DOHH2 (cell line): ENCODE measurements around the gene KCNH1.

Experiments used
- EZH2phosphoT487 ChIP-seq: fragments of 200-600 bp; sonication (generic); IDR thresholded peaks from 2 replicates; pipeline ENCODE4 v1.6.1; 2017; ENCODE audit warnings: borderline replicate concordance, mild to moderate bottlenecking, antibody characterized with exemption, low read length, moderate library complexity, mixed read lengths
- TF ChIP-seq, protein P1 (sequence below): fragments of 200-600 bp; sonication (generic); IDR thresholded peaks from one replicate; pipeline ENCODE4 v1.5.1; 2014; ENCODE audit warnings: antibody characterized with exemption, mild to moderate bottlenecking, low read depth, low read length; ENCODE audit not compliant: poor library complexity, severe bottlenecking

DNA sequence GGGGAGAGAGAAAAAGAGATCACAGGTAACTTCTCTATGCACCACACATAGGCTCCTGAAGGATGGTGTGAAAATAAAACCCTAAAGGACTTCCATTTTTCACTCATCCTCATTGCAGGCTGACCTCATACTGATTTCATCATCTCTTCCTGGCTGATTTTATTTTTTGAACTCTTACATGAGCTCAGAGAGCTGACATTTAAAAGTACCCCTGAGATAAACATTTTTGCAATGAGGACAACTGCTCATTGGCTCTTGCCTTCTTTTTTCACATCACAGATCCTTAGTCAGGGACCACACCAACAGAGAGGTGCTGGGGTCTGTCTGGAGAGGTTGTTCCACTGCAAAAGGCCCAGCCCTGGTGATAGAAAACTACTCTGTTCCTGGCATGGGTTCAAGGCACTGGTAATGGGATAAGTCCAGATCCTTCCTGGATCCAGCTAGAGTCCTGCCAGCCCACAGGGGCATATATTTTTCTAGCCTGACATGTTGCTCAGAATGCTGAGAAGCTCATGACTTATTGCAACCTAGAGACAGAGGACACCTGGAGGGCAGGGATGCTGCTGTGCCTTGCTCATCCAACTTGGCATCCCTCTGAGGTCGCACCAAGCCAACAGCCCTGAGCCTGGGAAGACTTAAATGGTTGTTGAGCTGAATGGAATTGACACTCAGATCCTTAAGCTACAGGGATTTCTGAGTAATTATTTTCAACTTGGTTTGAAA lies 445.3 kb downstream of the KCNH1 start:
- TF ChIP-seq, protein P1, sequence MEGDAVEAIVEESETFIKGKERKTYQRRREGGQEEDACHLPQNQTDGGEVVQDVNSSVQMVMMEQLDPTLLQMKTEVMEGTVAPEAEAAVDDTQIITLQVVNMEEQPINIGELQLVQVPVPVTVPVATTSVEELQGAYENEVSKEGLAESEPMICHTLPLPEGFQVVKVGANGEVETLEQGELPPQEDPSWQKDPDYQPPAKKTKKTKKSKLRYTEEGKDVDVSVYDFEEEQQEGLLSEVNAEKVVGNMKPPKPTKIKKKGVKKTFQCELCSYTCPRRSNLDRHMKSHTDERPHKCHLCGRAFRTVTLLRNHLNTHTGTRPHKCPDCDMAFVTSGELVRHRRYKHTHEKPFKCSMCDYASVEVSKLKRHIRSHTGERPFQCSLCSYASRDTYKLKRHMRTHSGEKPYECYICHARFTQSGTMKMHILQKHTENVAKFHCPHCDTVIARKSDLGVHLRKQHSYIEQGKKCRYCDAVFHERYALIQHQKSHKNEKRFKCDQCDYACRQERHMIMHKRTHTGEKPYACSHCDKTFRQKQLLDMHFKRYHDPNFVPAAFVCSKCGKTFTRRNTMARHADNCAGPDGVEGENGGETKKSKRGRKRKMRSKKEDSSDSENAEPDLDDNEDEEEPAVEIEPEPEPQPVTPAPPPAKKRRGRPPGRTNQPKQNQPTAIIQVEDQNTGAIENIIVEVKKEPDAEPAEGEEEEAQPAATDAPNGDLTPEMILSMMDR, result no peak
- TF ChIP-seq EZH2phosphoT487, result no peak
